Measurements from ENCODE around the gene TYW1.
"Not testable (repeated sequence)": the region's sequence is repeated elsewhere in the genome, so short reads cannot be mapped to it uniquely, and the experiment has no call there.

DNA sequence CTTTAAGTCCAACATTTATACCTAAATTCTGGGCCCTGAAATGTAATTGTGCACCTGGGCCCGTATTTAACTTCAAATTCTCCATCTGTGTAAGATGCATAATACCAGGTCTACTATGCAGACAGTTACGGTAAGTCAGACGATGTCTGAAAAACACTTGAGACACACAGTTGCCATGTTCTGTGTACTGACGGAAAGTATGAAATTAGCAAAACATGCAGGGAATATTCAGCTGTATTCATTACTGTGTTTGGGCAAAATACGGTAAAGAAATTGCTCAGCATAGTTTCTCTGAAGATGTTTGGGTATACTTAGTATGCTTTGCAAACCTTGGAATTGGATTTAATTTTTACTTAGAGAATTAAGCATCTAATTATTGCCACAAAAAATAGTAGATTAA, 18.3 kb upstream of the TYW1 start:
- TF ChIP-seq KLF9 (tag by site-specific recombination; IDR thresholded peaks at IDR 0.05; ENCODE audit: low read depth); ZNF324 (tag by site-specific recombination; IDR thresholded peaks at IDR 0.05); ZNF660 (tag by site-specific recombination; IDR thresholded peaks at IDR 0.05); ZNF416 (tag by site-specific recombination; IDR thresholded peaks at IDR 0.05); ZNF404 (tag by site-specific recombination; IDR thresholded peaks at IDR 0.05); ZNF544 (tag by site-specific recombination; IDR thresholded peaks at IDR 0.05); ZNF558 (tag by site-specific recombination; IDR thresholded peaks at IDR 0.05): not testable (repeated sequence)
- TF ChIP-seq, protein P1, sequence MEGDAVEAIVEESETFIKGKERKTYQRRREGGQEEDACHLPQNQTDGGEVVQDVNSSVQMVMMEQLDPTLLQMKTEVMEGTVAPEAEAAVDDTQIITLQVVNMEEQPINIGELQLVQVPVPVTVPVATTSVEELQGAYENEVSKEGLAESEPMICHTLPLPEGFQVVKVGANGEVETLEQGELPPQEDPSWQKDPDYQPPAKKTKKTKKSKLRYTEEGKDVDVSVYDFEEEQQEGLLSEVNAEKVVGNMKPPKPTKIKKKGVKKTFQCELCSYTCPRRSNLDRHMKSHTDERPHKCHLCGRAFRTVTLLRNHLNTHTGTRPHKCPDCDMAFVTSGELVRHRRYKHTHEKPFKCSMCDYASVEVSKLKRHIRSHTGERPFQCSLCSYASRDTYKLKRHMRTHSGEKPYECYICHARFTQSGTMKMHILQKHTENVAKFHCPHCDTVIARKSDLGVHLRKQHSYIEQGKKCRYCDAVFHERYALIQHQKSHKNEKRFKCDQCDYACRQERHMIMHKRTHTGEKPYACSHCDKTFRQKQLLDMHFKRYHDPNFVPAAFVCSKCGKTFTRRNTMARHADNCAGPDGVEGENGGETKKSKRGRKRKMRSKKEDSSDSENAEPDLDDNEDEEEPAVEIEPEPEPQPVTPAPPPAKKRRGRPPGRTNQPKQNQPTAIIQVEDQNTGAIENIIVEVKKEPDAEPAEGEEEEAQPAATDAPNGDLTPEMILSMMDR (tag by site-specific recombination; IDR thresholded peaks at IDR 0.05): not testable (repeated sequence)
- TF ChIP-seq, protein P2, sequence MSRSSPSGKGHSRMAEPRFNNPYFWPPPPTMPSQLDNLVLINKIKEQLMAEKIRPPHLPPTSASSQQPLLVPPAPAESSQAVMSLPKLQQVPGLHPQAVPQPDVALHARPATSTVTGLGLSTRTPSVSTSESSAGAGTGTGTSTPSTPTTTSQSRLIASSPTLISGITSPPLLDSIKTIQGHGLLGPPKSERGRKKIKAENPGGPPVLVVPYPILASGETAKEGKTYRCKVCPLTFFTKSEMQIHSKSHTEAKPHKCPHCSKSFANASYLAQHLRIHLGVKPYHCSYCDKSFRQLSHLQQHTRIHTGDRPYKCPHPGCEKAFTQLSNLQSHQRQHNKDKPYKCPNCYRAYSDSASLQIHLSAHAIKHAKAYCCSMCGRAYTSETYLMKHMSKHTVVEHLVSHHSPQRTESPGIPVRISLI (tag by site-specific recombination; IDR thresholded peaks at IDR 0.05): not testable (repeated sequence)
- TF ChIP-seq, protein P3, sequence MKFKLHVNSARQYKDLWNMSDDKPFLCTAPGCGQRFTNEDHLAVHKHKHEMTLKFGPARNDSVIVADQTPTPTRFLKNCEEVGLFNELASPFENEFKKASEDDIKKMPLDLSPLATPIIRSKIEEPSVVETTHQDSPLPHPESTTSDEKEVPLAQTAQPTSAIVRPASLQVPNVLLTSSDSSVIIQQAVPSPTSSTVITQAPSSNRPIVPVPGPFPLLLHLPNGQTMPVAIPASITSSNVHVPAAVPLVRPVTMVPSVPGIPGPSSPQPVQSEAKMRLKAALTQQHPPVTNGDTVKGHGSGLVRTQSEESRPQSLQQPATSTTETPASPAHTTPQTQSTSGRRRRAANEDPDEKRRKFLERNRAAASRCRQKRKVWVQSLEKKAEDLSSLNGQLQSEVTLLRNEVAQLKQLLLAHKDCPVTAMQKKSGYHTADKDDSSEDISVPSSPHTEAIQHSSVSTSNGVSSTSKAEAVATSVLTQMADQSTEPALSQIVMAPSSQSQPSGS (tag by site-specific recombination; IDR thresholded peaks at IDR 0.05; ENCODE audit: low read depth): not testable (repeated sequence)
- TF ChIP-seq, protein P4, sequence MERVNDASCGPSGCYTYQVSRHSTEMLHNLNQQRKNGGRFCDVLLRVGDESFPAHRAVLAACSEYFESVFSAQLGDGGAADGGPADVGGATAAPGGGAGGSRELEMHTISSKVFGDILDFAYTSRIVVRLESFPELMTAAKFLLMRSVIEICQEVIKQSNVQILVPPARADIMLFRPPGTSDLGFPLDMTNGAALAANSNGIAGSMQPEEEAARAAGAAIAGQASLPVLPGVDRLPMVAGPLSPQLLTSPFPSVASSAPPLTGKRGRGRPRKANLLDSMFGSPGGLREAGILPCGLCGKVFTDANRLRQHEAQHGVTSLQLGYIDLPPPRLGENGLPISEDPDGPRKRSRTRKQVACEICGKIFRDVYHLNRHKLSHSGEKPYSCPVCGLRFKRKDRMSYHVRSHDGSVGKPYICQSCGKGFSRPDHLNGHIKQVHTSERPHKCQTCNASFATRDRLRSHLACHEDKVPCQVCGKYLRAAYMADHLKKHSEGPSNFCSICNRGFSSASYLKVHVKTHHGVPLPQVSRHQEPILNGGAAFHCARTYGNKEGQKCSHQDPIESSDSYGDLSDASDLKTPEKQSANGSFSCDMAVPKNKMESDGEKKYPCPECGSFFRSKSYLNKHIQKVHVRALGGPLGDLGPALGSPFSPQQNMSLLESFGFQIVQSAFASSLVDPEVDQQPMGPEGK (tag by site-specific recombination; IDR thresholded peaks at IDR 0.05): not testable (repeated sequence)
- TF ChIP-seq, protein P5, sequence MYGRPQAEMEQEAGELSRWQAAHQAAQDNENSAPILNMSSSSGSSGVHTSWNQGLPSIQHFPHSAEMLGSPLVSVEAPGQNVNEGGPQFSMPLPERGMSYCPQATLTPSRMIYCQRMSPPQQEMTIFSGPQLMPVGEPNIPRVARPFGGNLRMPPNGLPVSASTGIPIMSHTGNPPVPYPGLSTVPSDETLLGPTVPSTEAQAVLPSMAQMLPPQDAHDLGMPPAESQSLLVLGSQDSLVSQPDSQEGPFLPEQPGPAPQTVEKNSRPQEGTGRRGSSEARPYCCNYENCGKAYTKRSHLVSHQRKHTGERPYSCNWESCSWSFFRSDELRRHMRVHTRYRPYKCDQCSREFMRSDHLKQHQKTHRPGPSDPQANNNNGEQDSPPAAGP (tag by site-specific recombination; IDR thresholded peaks at IDR 0.05): not testable (repeated sequence)
- TF ChIP-seq, protein P6, sequence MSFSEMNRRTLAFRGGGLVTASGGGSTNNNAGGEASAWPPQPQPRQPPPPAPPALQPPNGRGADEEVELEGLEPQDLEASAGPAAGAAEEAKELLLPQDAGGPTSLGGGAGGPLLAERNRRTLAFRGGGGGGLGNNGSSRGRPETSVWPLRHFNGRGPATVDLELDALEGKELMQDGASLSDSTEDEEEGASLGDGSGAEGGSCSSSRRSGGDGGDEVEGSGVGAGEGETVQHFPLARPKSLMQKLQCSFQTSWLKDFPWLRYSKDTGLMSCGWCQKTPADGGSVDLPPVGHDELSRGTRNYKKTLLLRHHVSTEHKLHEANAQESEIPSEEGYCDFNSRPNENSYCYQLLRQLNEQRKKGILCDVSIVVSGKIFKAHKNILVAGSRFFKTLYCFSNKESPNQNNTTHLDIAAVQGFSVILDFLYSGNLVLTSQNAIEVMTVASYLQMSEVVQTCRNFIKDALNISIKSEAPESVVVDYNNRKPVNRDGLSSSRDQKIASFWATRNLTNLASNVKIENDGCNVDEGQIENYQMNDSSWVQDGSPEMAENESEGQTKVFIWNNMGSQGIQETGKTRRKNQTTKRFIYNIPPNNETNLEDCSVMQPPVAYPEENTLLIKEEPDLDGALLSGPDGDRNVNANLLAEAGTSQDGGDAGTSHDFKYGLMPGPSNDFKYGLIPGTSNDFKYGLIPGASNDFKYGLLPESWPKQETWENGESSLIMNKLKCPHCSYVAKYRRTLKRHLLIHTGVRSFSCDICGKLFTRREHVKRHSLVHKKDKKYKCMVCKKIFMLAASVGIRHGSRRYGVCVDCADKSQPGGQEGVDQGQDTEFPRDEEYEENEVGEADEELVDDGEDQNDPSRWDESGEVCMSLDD (tag by site-specific recombination; IDR thresholded peaks at IDR 0.05): not testable (repeated sequence)

Measured in HEK293 (cell line).